ENCODE data around the gene RIC3.

The RIC3 gene

GRCh38 chr11:8096575-8096974 lies 72.2 kb downstream of the RIC3 start:
- no peak for TF ChIP-seq CTCF (IDR thresholded peaks at IDR 0.05)

- no peak for TF ChIP-seq CTCF (IDR thresholded peaks at IDR 0.05)
Measured at GRCh38 chr11:8095806-8096522, 72.9 kb downstream of the RIC3 start.

DNA sequence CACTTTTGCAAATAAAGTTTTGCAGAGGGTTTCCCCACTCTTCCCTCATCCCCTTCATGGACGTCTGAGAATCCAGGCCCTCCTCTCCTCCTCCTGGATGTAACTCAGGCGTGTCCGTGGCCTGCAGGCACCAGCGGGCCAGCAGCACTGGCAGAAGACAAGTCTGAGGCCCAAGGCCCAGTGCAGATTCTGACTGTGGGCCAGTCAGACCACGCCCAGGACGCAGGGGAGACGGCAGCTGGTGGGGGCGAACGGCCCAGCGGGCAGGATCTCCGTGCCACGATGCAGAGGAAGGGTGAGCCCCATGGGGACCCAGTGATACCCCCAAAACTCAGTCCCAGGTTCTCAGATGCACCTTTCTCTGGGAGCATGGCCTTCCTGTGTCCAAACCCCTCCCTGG lies 73.5 kb downstream of the RIC3 start:
- no peak for TF ChIP-seq CTCF (IDR thresholded peaks at IDR 0.05)

GRCh38 chr11:8094656-8095055 lies 74.2 kb downstream of the RIC3 start:
- no peak for TF ChIP-seq CTCF (IDR thresholded peaks at IDR 0.05)

- no peak for TF ChIP-seq CTCF (IDR thresholded peaks at IDR 0.05)
Measured at GRCh38 chr11:8093931-8094575, 74.8 kb downstream of the RIC3 start.

DNA sequence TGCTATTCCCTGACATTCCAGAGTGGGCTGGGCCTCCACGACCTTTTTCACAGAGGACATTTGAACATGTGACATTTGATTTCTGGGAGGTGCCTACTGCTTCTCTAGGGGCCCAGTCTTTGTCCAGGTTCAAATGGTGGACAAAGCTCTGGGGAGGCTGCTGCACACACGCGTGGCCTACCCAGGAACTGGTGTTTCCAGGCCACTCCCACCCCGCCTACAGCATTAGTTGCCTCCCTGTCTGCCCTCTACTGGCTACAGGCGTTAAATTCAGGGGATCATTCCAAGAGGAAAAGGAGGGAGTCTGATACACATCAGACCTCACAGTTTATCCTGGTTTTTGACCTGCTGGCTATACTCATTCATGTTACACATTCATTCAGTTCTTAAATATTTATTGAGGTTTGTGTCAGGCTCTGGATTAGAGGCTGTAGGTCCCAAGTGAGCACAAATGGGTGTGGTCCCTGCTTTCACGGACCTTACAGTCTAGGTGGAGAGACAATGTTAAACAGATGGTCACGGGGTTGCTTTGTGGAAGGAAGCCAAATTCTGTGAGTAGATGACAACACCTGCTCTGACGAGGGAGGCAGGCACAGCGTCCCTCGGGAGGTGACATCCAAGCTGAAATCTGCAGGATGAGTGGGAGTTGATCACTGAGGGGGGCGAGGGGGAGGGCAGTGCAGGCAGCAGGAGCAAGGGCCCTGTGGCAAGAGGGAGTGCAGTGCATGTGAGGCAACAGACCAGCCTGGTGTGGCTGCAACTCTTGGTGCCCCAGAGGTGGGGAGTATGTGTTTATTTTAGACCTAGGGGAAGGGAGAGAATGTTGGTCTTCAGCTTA lies 76.0 kb downstream of the RIC3 start:
- TF ChIP-seq CTCF (IDR thresholded peaks at IDR 0.05) = peak; percentile 83

DNA sequence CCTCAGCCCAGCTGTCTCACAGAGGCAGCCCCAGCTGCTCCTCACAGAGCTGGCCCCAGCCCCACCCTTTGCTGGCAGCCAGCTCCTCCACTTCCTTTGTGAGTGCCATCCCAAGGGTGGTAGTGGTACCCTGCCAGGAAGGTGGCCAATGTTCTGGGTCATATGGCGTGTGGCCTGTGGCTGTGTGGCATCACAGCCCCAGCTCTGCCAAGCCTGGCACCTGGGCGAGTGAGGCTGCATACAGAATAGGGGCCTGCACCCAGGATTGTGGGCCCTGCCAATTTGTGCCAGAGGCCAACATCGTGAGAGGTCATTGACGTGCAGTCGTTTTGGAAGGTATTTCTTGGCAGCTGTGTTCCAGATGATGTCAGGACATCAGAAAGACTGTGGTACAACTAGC lies 77.1 kb downstream of the RIC3 start:
- no peak for TF ChIP-seq CTCF (IDR thresholded peaks at IDR 0.05)
